ENCODE data around the gene TELO2.

DNA sequence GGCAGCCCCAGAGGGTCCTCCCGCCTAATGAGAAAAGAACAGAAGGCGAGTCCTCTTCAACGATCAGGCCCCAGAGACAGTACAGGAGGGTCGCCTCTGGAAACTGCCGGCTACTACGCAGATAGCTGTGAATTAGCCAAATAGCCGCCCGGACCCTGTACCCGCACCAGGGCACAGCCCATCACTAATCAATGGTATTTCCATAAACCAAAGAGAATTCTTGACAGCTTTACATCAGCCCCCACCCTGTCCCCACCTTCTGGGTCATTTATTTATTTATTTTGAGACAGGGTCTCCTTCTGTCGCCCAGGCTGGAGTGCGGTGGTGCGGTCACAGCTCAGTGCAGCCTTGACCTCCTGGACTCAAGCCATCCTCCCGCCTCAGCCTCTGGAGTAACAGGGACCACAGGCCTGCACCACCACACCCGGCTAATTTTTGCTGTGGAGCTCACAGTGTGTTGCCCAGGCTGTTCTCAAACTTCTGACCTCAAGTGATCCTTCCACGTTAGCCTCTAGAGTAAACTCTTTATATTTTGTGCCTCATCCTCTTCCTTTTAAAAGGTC, 17.5 kb upstream of the TELO2 start:
- TF ChIP-seq, protein P1, sequence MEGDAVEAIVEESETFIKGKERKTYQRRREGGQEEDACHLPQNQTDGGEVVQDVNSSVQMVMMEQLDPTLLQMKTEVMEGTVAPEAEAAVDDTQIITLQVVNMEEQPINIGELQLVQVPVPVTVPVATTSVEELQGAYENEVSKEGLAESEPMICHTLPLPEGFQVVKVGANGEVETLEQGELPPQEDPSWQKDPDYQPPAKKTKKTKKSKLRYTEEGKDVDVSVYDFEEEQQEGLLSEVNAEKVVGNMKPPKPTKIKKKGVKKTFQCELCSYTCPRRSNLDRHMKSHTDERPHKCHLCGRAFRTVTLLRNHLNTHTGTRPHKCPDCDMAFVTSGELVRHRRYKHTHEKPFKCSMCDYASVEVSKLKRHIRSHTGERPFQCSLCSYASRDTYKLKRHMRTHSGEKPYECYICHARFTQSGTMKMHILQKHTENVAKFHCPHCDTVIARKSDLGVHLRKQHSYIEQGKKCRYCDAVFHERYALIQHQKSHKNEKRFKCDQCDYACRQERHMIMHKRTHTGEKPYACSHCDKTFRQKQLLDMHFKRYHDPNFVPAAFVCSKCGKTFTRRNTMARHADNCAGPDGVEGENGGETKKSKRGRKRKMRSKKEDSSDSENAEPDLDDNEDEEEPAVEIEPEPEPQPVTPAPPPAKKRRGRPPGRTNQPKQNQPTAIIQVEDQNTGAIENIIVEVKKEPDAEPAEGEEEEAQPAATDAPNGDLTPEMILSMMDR (IDR thresholded peaks at IDR 0.05), result no peak
- no peak for TF ChIP-seq EP300 (IDR thresholded peaks at IDR 0.05)
